WI38 (cell line): Measurements from ENCODE around the gene TRIM45.
"Not testable (repeated sequence)": the region's sequence is repeated elsewhere in the genome, so short reads cannot be mapped to it uniquely, and the experiment has no call there.

Experiments
- H3K4me3 ChIP-seq: 2 replicates; pipeline ENCODE4 v1.5.1; 2011; ENCODE audit warnings: low read depth, mild to moderate bottlenecking, control low read depth, low read length
- CTCF ChIP-seq: IDR thresholded peaks from 2 replicates; pipeline ENCODE4 v1.5.1; 2012; ENCODE audit warnings: low read depth, mild to moderate bottlenecking, control low read depth, low read length

TRIM45 gene

DNA sequence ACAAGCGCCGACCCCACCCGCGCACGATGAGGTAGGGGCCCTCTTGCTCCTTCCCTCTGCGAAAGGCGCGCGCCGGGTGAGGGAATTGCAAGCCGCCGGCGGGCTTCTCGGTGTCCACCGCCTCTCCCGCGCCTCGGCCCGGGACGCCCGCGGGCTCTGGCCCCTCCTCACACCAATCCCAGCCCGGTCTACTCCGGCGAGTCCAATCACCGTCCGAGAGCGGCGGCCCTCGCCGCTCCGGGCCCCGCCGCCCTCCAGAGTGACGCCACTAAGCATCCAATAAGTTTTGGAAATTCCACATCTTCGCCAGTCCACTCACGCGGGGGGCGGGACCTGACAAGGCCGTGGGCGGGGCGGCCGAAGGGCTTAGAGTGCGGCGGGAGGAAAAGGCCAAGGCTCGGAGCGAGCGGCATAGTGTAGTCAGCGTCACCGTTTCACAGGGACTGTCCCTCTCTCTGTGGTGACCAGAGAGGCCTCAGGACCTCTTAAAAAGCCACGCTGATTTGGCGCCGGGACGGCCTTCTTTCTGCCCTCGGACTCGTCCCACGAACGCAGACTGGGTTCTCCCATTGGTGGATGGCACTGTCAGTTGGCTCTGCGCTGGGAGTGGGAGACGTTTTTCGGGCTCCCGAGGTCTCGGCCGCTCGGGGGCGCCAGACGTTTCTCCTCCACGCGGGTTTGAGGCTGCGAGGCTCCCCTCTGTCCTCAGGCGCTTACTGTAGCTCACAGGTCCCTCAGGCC is at the start of gene TRIM45:
TSS of gene TRIM45 (minus strand) at position 161 of the 741 bp plus-strand sequence. CDS start 548 bp downstream, outside the sequence.
- TF ChIP-seq CTCF: peak; percentile 79

DNA sequence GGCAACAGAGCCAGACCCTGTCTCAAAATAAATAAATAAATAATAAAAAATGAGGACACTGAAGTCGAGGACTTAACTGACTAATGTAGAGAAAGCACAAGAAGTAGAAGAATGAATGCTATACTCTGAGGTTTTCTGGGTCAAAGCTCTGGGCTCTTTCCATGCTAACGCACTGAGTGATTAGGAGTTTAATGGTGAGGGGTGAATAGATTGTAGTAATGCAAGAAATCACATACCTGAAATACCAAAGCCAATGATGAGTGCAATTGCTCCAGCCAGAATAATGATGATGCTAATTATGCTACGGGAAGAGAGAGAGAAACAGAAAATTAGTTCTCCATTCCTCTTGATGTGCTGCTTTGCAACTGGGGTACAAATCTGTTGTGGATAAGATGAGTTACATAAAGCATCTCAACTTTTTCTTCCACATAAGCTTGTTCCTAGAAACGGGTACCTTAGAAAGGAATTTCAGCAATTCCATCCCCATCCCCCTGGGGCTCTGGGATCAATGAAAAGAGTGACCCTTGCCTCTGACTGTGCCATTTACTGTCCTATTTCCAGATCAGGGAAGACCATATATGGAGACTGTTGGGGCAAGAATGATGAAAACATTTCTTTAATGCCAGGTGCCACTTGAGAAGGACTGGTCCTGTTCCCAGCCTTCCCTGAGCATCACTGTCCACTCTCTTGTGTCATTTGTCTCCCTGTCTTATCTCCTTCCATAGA is 48.5 kb upstream of the TRIM45 start:
- H3K4me3 ChIP-seq: no peak overlapping the region
- no peak for TF ChIP-seq CTCF

More for the DNA sequence above, at the start of gene TRIM45:
- H3K4me3 ChIP-seq: peak within 1 kb of the TSS; percentile 62

DNA sequence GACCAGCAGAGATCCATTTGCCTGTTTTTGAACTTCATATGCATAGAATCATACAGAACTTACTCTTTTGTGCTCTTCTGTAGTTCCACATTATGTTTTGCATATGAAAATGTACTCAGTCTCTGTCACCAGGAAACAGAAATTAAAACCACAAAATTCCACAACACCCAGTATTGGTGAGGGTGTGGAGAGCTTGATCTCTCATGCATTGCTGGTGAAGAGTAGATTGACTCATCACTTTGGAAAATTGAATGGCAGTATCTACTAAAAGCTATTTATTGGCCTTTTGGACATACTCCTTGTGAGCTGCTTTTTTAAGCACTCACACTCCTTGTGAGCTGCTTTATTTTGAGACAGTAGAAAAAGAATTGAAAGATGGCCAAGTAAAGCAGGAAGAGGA is 45.9 kb upstream of the TRIM45 start:
- no peak for TF ChIP-seq CTCF
- no peak overlapping the region for H3K4me3 ChIP-seq

DNA sequence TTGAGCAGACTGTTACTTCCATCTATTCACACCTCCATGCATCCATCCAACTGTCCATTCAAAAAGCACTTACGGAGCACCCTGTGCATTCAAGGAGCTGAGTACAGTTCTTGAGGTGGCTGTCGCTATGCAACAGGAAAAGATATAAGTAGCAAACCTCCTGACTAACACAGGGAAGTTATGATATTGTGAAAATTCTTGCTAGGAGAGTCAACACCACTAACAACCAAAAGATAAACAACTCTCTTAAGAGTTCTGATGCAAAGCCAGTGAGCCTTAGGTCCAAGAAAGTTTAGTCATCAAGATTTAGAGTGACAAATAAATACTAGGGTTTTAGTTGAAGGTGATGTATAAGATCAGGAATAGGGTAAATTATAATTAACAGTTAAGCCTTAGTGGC is 44.5 kb upstream of the TRIM45 start:
- no peak overlapping the region for H3K4me3 ChIP-seq
- TF ChIP-seq CTCF: no peak

DNA sequence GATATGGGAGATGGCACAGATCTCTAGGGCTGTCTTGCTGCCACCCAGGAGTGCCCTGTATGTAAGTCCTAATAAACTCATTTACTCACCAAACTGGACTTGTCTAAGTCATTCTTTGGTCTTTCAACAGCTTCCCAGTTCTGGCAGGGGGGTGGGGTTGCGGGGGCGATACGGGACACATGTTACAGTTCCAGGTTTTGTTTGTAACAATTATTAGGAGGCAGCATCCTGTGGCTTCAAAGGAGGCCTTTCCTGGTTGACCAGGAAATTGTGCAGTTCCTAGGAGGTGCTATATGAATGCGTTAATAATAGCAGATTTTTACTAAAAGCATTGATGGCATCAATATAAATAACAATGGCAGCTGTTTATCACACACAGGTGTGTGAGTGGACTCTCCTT is 42.7 kb upstream of the TRIM45 start:
- no peak for TF ChIP-seq CTCF
- H3K4me3 ChIP-seq: no peak overlapping the region

DNA sequence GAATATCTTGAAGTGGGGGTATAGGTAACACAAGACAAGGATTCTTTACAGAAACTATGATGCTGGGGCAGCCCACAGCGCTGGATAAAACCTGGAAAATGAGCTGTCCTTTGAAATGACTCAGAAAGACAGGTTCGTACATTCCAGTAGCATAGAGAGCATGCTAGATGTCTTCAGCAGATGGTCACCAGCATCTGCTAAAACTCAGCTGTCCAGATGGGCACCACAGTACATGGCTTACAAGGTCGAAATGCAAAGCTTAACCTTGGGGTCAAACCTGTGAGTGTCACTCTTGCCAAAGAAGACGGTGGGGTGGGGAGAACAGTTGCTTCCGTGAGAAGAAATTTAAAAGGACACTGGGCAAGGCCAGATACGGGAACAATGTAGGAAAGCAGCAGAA is 41.3 kb upstream of the TRIM45 start:
- no peak overlapping the region for H3K4me3 ChIP-seq
- no peak for TF ChIP-seq CTCF

GRCh38 chr1:117161887-117162286 is 40.3 kb upstream of the TRIM45 start:
- no peak for TF ChIP-seq CTCF
- no peak overlapping the region for H3K4me3 ChIP-seq

- H3K4me3 ChIP-seq: not testable (repeated sequence)
Observed at GRCh38 chr1:117151305-117151704, 29.8 kb upstream of the TRIM45 start.
